Hepatocyte (in vitro differentiated cells): ENCODE results near the gene CSMD2. TPM values are rescaled to one million over a fixed set of nuclear protein-coding genes. Genes with fewer than 3 reads are reported as not detected.

Source experiments
- DNase-seq: peaks from one replicate; pipeline ENCODE4 v3.0.0-alpha.2; 2016; ENCODE audit warnings: low spot score
- H2AFZ ChIP-seq: fragments of 200-600 bp; sonication (generic); 2 replicates; pipeline ENCODE4 v1.6.0; 2016; ENCODE audit warnings: antibody characterized with exemption, mild to moderate bottlenecking
- H3K27ac ChIP-seq: fragments of 200-600 bp; sonication (generic); 2 replicates; pipeline ENCODE4 v1.5.1; 2016; ENCODE audit warnings: mild to moderate bottlenecking
- H3K27me3 ChIP-seq: fragments of 200-600 bp; sonication (generic); 2 replicates; pipeline ENCODE4 v1.6.1; 2016
- H3K36me3 ChIP-seq: fragments of 200-600 bp; sonication (generic); replicated peaks from 2 replicates; pipeline ENCODE4 v1.5.1; 2016; ENCODE audit warnings: low read depth; ENCODE audit not compliant: insufficient read depth
- H3K4me1 ChIP-seq: fragments of 200-600 bp; sonication (generic); 2 replicates; pipeline ENCODE4 v1.5.1; 2016; ENCODE audit warnings: mild to moderate bottlenecking, moderate library complexity; ENCODE audit not compliant: insufficient read depth
- H3K4me2 ChIP-seq: fragments of 200-600 bp; sonication (generic); 2 replicates; pipeline ENCODE4 v1.6.0; 2016
- H3K4me3 ChIP-seq: fragments of 200-600 bp; sonication (generic); 2 replicates; pipeline ENCODE4 v1.5.1; 2016; ENCODE audit warnings: mild to moderate bottlenecking
- H3K79me2 ChIP-seq: fragments of 200-600 bp; sonication (generic); 2 replicates; pipeline ENCODE4 v1.6.0; 2017; ENCODE audit warnings: mild to moderate bottlenecking
- H3K9me2 ChIP-seq: fragments of 200-600 bp; sonication (generic); replicated peaks from 2 replicates; pipeline ENCODE4 v1.6.0; 2017; ENCODE audit warnings: mild to moderate bottlenecking; ENCODE audit not compliant: insufficient read depth
- H3K9me3 ChIP-seq: fragments of 200-600 bp; sonication (generic); 2 replicates; pipeline ENCODE4 v1.5.1; 2016; ENCODE audit warnings: low read depth, mild to moderate bottlenecking
- H4K20me1 ChIP-seq: fragments of 200-600 bp; sonication (generic); 2 replicates; pipeline ENCODE4 v1.6.0; 2016; ENCODE audit warnings: mild to moderate bottlenecking; ENCODE audit not compliant: insufficient read depth, poor library complexity, severe bottlenecking
- EZH2 ChIP-seq: fragments of 200-600 bp; sonication (generic); IDR thresholded peaks from 2 replicates; pipeline ENCODE4 v1.6.1; 2016; ENCODE audit warnings: antibody characterized with exemption, mild to moderate bottlenecking, borderline replicate concordance
- EZH2phosphoT487 ChIP-seq: fragments of 200-600 bp; sonication (generic); IDR thresholded peaks from one replicate; pipeline ENCODE4 v1.6.1; 2018; ENCODE audit warnings: antibody characterized with exemption, mild to moderate bottlenecking, low read depth, moderate library complexity; ENCODE audit not compliant: unreplicated experiment, severe bottlenecking
- WGBS: methylation state at CpG from one replicate; pipeline ENCODE4 v1.1.6; 2016; ENCODE audit warnings: low lambda C conversion rate; ENCODE audit errors: missing lambda C conversion rate; 5-methylcytosine and 5-hydroxymethylcytosine counted together
- polyA plus RNA-seq: library from polyadenylated mRNA; unstranded; fragments of >200 nt; fragmentation: Nextera tagmentation; extraction: Ambion mirVana; gene quantifications from 2 replicates; pipeline ENCODE4 v1.2.1, GENCODE V29; 2016
- total RNA-seq: library from RNA; depleted of rRNA; stranded (reverse); fragments of >200 nt; gene quantifications from 2 replicates; pipeline ENCODE4 v1.2.3, GENCODE V29; 2014
- TF ChIP-seq, protein P1 (sequence below): fragments of 200-600 bp; sonication (generic); IDR thresholded peaks from 2 replicates; pipeline ENCODE4 v1.5.1; 2016; ENCODE audit warnings: antibody characterized with exemption, mild to moderate bottlenecking; ENCODE audit not compliant: poor library complexity

CSMD2 gene
- total and polyA plus RNA-seq, 2 experiments from 2014 or later = 0.10 to 0.37 TPM

DNA sequence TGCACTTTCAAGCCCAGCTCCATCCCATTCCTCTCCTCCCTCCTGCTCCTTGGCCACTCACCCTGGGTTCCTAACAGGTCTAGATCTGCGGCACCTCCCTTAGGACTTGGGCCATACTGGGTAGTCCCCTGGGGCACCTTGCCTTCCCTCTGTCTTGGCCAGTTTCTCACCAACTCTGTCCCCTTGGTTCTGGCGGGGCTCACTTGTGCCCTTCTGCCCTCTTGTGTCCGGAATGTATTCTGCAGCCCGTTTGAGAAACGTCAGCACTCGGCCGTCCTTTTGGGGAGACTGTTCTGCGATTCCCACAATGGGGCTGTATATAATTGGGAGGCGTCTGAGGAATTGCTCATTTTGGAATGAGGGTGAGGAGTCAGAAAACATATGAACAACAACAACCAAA lies 530.2 kb downstream of the CSMD2 start:
- peak; percentile 56 for DNase-seq
- no peak for TF ChIP-seq EZH2phosphoT487
- no peak for TF ChIP-seq EZH2
- TF ChIP-seq, protein P1, sequence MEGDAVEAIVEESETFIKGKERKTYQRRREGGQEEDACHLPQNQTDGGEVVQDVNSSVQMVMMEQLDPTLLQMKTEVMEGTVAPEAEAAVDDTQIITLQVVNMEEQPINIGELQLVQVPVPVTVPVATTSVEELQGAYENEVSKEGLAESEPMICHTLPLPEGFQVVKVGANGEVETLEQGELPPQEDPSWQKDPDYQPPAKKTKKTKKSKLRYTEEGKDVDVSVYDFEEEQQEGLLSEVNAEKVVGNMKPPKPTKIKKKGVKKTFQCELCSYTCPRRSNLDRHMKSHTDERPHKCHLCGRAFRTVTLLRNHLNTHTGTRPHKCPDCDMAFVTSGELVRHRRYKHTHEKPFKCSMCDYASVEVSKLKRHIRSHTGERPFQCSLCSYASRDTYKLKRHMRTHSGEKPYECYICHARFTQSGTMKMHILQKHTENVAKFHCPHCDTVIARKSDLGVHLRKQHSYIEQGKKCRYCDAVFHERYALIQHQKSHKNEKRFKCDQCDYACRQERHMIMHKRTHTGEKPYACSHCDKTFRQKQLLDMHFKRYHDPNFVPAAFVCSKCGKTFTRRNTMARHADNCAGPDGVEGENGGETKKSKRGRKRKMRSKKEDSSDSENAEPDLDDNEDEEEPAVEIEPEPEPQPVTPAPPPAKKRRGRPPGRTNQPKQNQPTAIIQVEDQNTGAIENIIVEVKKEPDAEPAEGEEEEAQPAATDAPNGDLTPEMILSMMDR = peak; percentile 54

DNA sequence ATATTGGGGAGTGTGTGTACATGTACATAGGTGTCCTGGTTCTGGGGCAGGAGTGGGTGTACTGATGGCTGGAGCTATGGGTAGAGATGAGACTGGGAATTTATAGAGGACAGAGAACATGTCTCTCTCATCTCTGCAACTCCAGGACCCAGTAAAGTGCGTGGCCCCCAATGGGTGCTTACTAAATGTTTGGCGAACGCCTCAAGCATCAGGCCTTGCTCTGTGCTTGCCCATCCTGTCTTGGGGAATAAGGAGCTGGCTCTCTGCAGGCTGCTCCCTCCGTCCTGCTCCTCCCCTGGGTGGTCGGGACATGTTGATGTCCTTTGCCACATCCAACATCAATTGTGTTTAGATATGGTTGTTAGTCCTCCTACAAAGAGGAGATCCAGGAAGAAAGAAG lies 530.9 kb downstream of the CSMD2 start:
- no peak for DNase-seq
- 97% methylated on average over 5 of the region's 5 CpGs for WGBS
- Histone ChIP-seq H3K9me2 (no peaks in the 10 kb centered on the region), H3K4me1 (no peaks in the 10 kb centered on the region), H3K79me2 (no peaks in the 10 kb centered on the region), H3K27me3 (no peaks in the 10 kb centered on the region), H3K36me3 (no peaks in the 10 kb centered on the region), H3K9me3 (no peaks in the 10 kb centered on the region), H4K20me1 (no peaks in the 10 kb centered on the region), H3K4me2 (no peak overlapping the region), H3K4me3 (no peak overlapping the region), H2AFZ (no peak overlapping the region), H3K27ac (no peak overlapping the region)
- TF ChIP-seq EZH2 (no peak), EZH2phosphoT487 (no peak)
- TF ChIP-seq, protein P1 = no peak

More for the DNA sequence above, 530.2 kb downstream of the CSMD2 start:
- Histone ChIP-seq H3K9me3 (no peaks in the 10 kb centered on the region), H3K27ac (no peak overlapping the region), H3K4me1 (no peaks in the 10 kb centered on the region), H3K79me2 (no peaks in the 10 kb centered on the region), H2AFZ (no peak overlapping the region), H3K9me2 (no peaks in the 10 kb centered on the region), H3K27me3 (no peaks in the 10 kb centered on the region), H3K4me2 (no peak overlapping the region), H3K4me3 (no peak overlapping the region), H4K20me1 (no peaks in the 10 kb centered on the region), H3K36me3 (no peaks in the 10 kb centered on the region)
- WGBS = 34% methylated on average over 9 of the region's 9 CpGs

DNA sequence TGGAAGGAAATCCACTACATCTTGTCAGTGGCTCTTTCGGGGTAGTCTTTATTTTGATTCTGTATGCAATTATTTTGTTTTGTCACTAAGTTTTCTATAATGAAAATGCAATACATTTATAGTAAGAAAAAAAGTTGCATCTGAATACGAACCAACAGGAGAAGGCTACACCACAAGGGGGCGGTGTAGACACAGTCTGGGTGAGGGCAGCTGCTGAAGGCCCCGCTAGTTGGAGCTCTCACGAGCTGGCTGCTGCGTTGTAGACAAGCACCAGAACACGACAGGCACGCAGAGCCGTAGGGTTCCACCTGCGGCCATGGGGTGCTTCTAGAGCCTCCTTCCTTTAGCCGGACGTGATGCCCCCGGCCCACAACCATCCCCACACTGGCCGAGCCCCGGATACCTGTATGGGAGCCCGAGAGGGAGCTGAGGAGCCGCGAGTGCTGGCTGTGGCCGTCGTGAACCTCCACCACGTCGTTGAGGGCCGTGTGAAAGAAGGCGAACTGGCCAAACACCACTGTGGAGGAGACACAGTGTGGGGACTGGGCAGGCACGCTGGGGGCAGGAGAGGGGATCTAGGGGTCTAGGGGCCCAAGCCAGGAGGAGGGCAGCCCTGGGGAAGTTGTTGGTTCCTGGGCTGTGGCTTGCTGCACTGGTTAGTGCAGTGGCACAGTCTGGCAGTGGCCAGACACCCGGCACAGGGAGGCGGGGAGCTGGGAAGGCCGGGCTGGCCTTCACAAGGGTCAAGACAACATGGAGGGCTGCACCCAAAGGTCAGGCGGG lies 531.8 kb downstream of the CSMD2 start:
- no peak overlapping the region for H2AFZ ChIP-seq
- DNase-seq = peak; percentile 95
- WGBS = 41% methylated on average over 29 of the region's 29 CpGs
- H3K9me3 ChIP-seq = no peaks in the 10 kb centered on the region
- H3K27me3 ChIP-seq = peaks cover 1% of the 10 kb centered on the region
- no peaks in the 10 kb centered on the region for H3K79me2 ChIP-seq
- H3K4me1 ChIP-seq = no peaks in the 10 kb centered on the region
- no peak overlapping the region for H3K27ac ChIP-seq
- no peak for TF ChIP-seq EZH2
- TF ChIP-seq, protein P1 = peak; percentile 99
- TF ChIP-seq EZH2phosphoT487 = no peak
- no peaks in the 10 kb centered on the region for H3K36me3 ChIP-seq
- no peaks in the 10 kb centered on the region for H3K9me2 ChIP-seq
- no peak overlapping the region for H3K4me2 ChIP-seq
- H4K20me1 ChIP-seq = no peaks in the 10 kb centered on the region
- H3K4me3 ChIP-seq = no peak overlapping the region
